Activated T-cell treated with anti-CD3 and anti-CD28 coated beads, Interleukin-2, amount 50 U/mL, for 72 hours (primary cell): ENCODE results near the gene CENPM. TPM values are rescaled to one million over a fixed set of nuclear protein-coding genes. Genes with fewer than 3 reads are reported as not detected.

Experiments used
- ATAC-seq, 2 donors: fragments of 150-1000 bp; cut with Tn5 transposase; replicated peaks in 1 of 2; 2 replicates each; pipeline ENCODE4 v1.10.0; 2021; ENCODE audit warnings: moderate library complexity in 2 of 2, mild to moderate bottlenecking in 1 of 2
- DNase-seq, 2 donors: peaks; one replicate each; pipeline ENCODE4 v3.0.0; 2021 to 2022; ENCODE audit warnings: mixed read lengths in 1 of 2
- H3K27ac Mint-ChIP-seq: one replicate; pipeline ENCODE4 v1.8.0; 2022; ENCODE audit warnings: mild to moderate bottlenecking, moderate library complexity, mixed read lengths
- H3K27me3 Mint-ChIP-seq: one replicate; pipeline ENCODE4 v1.8.0; 2022; ENCODE audit warnings: low read depth, mixed read lengths
- H3K36me3 Mint-ChIP-seq, 2 donors: one replicate each; pipeline ENCODE4 v1.8.0; 2022; ENCODE audit warnings: mixed read lengths in 2 of 2, mild to moderate bottlenecking in 1 of 2; ENCODE audit not compliant: insufficient read depth in 2 of 2
- H3K4me1 Mint-ChIP-seq: one replicate; pipeline ENCODE4 v1.8.0; 2022; ENCODE audit warnings: low read depth, mixed read lengths
- H3K4me3 Mint-ChIP-seq, 2 donors: one replicate each; pipeline ENCODE4 v1.8.0; 2022; ENCODE audit warnings: mild to moderate bottlenecking in 2 of 2, mixed read lengths in 2 of 2, moderate library complexity in 2 of 2
- H3K9me3 Mint-ChIP-seq, 2 donors: one replicate each; pipeline ENCODE4 v1.8.0; 2022; ENCODE audit warnings: mixed read lengths in 2 of 2
- total RNA-seq, 2 donors: library from RNA; stranded (reverse); gene quantifications; one replicate each; pipeline ENCODE4 v1.2.3, GENCODE V29; 2022

Gene CENPM
- total RNA-seq, 2 donors from 2014 or later, result 66.1 to 74.5 TPM

DNA sequence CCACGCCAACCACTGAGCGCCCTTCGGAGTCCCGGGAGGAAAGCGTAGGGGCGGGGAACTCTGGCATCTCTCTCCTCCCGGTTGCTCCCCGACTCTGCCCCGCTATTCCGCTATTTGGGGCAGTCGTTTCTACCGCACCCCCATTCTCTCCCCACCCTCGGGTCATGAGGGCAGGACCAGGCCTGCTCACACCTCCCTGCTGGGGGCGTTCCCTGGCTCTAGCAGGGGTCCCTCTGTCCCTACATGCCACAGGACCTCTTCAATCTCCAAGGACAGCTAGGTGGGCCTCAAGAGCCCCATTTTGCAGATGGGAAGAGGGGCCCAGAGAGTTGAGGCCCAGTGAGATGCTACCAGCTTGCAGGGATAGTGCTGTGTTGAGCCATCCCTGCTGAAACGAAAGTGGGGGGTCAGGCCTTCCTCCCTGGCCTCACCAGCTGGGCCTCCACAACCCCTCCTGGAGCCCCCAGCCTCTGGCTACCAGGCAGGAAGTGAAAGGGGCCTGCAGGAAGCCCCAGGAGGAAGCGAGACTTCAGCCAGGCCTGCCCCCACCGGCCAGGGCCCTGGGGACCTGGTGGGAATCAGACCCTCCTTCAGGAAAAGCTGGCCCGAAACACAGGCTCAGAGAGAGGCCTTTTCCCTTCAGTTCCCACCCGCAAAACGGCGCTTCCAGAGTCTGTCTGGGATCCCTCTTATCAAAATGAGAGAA, 26.5 kb downstream of the CENPM start:
- H3K27ac Mint-ChIP-seq, result peak overlapping the region; percentile 29
- ATAC-seq, result no peak
- peak overlapping the region; percentile 34 to 68 for H3K4me3 Mint-ChIP-seq
- no peaks in the 10 kb centered on the region for H3K9me3 Mint-ChIP-seq
- H3K27me3 Mint-ChIP-seq, result peaks cover 12% of the 10 kb centered on the region
- no peak for DNase-seq
- H3K4me1 Mint-ChIP-seq, result peaks cover 33% of the 10 kb centered on the region
- H3K36me3 Mint-ChIP-seq, result no peaks in the 10 kb centered on the region

- Mint-ChIP-seq H3K27ac (no peak overlapping the region), H3K4me1 (peaks cover 30% of the 10 kb centered on the region), H3K36me3 (no peaks in the 10 kb centered on the region), H3K27me3 (peaks cover 15% of the 10 kb centered on the region), H3K4me3 (peak overlapping the region; percentile 75 to 77), H3K9me3 (no peaks in the 10 kb centered on the region)
- DNase-seq (peak; percentile 42 to 54), ATAC-seq (peak; percentile 16 to 47)
Observed at GRCh38 chr22:41919357-41920224, 27.4 kb downstream of the CENPM start.

DNA sequence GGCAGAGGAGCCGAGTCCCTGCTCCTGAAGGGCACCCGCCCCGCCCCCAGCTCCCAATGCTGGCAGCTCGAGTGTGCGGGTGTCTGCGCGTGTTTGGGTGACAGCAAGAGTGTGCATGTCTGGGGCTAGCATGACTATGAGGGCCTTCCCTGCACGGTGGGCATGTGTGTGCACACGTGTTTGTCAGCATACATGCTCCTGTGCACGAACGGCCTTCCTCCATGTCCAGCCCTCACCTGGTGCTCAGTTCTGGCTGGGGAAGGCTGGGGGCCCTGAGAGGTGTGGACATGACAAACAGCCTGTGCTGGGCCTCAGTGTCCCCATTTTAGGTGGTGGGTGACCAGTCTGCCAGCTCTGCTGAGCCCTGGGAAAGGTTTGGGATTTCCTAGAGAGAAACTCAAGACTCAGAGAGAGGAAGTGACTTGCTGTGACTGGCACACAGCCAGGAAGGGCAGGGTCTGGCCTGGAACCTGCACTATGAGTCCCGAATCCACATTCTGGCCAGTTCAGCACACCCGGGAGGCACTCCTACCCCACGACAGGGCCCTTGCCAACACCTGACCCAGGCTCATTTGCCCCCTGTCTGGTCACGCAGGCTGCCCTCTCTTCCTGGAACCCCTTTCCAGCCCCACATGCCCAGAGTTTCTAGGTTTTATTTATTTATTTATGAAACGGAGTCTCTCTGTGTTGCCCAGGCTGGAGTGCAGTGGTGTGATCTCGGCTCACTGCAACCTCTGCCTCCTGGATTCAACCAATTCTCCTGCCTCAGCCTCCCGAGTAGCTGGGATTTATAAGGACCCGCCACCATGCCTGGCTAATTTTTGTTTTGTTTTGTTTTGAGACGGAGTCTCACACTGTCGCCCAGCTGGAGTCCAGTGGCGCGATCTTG, 28.8 kb downstream of the CENPM start:
- Mint-ChIP-seq H3K27ac (no peak overlapping the region), H3K27me3 (peaks cover 19% of the 10 kb centered on the region), H3K36me3 (no peaks in the 10 kb centered on the region), H3K4me1 (peaks cover 34% of the 10 kb centered on the region), H3K9me3 (no peaks in the 10 kb centered on the region), H3K4me3 (peak overlapping the region; percentile 39 to 75)
- ATAC-seq (no peak), DNase-seq (peak in 1 of 2 donors; percentile 37)

DNA sequence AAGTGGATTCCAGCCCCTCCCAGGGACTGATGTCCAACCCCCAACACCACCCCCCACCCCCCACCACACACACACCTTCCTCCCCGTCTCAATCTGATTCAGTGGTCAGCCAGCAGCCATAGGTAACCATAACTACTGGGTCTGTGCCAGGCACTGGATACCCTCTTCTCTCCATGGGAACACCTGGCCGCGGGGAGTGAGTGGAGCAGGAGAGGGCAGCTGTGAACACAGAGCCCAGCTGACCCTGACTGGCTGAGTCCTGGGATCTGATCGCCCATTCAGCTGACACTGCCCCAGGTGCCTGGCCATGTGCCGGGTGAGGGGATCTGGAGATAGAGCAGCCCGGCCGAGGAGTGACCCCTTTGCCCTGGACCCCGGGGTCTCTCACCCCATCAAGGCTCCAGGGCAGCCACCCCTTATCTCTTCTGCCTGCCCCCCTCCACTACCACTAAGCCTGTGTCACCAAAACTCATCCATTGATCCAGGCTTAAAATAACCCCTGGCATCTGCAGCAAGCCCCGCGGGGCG, 29.5 kb downstream of the CENPM start:
- H3K27me3 Mint-ChIP-seq, result peaks cover 26% of the 10 kb centered on the region
- DNase-seq (no peak), ATAC-seq (no peak)
- no peaks in the 10 kb centered on the region for H3K36me3 Mint-ChIP-seq
- H3K4me1 Mint-ChIP-seq, result peaks cover 42% of the 10 kb centered on the region
- no peak overlapping the region for H3K27ac Mint-ChIP-seq
- no peaks in the 10 kb centered on the region for H3K9me3 Mint-ChIP-seq
- no peak overlapping the region for H3K4me3 Mint-ChIP-seq

DNA sequence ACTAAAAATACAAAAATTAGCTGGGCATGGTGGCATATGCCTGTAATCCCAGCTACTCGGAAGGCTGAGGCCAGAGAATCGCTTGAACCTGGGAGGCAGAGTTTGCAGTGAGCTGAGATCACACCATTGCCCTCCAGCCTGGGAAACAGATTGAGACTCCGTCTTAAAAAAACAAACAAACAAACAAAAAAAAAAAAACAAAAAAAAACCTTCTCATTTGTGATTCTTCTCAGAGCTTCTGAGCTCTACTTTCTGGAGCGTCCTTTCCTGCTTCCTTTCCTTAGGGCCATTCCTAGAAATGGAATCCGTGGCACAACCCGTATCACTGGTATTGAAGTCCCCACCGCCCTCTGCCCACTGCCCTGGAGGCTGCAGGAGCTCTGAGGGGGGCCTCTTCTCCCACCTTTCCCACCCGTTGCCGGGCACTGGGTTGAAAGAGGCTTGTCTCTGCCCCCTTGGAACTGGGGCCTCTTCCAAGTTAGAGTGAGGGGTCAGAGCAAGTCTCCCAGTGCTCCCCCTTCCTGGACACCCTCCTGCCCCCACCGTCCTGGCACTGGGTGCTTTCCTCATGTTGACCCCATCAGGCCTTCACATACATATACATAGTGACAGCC, 30.1 kb downstream of the CENPM start:
- Mint-ChIP-seq H3K4me3 (no peak overlapping the region), H3K9me3 (no peaks in the 10 kb centered on the region), H3K36me3 (peaks cover 0 to under 1% of the 10 kb centered on the region in 2 donors), H3K4me1 (peaks cover 45% of the 10 kb centered on the region), H3K27ac (no peak overlapping the region), H3K27me3 (peaks cover 32% of the 10 kb centered on the region)
- no peak for ATAC-seq
- DNase-seq, result no peak

- Mint-ChIP-seq H3K36me3 (peaks cover 0 to 3% of the 10 kb centered on the region in 2 donors), H3K4me3 (peak overlapping the region; percentile 55 to 67), H3K4me1 (peaks cover 53% of the 10 kb centered on the region), H3K9me3 (no peaks in the 10 kb centered on the region), H3K27ac (no peak overlapping the region), H3K27me3 (peaks cover 40% of the 10 kb centered on the region)
- ATAC-seq (no peak), DNase-seq (no peak)
Observed at GRCh38 chr22:41915786-41916493, 31.0 kb downstream of the CENPM start.

- DNase-seq (peak; percentile 72 to 73), ATAC-seq (peak; percentile 56 to 65)
- Mint-ChIP-seq H3K4me3 (peak within 1 kb of the TSS; percentile 55 to 67), H3K36me3 (peaks cover 0 to 3% of the 10 kb centered on the region in 2 donors), H3K27ac (no peak within 1 kb of the TSS), H3K4me1 (peaks cover 50% of the 10 kb centered on the region), H3K9me3 (no peaks in the 10 kb centered on the region), H3K27me3 (peaks cover 40% of the 10 kb centered on the region)
Observed at GRCh38 chr22:41915035-41915785, 31.7 kb downstream of the CENPM start, which contains the start of gene SHISA8. TSS of gene SHISA8 (minus strand) at chr22:41915074. CDS start at chr22:41914667, 407 bp downstream.

DNA sequence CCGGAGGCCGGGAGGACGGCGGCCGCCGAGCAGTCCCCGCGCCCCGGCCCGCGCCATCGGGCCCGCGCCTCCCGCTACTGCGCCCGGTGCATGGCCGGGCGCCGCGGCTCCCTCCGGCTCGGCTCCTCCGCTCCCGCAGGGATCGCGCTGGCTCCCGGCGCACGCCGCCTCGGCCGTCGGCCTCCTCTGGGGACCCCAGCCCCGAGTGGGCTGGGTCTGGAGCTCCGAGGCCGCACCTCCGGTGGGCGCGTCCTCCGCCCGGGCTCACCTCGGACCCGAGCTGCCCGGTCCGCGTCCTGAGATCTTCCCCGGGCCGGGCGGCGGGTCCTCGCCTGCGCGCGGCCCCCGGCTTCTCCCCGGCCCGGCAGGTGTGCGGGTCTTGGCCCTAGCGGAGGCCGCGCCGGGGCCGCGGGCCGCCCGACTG, 32.3 kb downstream of the CENPM start:
- H3K27ac Mint-ChIP-seq, result no peak overlapping the region
- DNase-seq, result no peak
- peaks cover 48% of the 10 kb centered on the region for H3K4me1 Mint-ChIP-seq
- H3K36me3 Mint-ChIP-seq, result peaks cover 0 to 3% of the 10 kb centered on the region in 2 donors
- H3K27me3 Mint-ChIP-seq, result peaks cover 40% of the 10 kb centered on the region
- ATAC-seq, result peak; percentile 12 to 19
- no peaks in the 10 kb centered on the region for H3K9me3 Mint-ChIP-seq
- H3K4me3 Mint-ChIP-seq, result no peak overlapping the region

DNA sequence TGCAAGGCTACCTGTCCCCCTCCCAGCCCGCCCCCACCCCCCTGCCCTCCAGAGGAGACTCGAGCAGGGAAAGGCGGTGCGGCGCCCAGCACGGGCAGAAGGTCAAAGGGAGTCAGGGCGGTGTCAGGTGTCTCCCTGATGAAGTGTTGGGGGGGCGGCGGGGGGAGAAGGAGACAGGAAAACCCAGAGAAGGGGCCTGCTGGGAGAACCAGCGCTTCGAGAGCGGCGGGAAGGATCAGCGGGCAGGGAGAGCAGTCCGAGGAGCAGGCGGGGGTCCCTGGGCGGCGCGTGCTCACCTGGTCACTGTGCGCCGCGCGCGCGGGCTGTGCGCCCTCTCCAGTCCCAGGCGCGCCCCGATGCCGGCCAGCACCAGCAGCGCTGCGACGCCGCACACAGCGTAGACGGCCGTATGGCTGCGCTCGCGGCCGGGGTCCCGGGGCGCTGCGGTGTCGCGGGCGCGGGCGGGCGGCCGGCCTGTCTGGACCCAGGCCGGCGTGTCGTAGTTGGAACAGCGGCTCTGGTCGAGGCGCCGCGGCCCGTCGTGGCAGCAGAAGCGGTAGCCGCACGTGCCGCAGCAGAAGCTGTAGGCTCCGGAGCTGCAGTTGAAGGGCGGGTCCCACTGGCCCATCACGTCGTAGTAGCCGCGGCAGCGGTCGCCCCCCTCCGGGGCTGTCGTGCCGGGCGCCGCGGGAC, 33.0 kb downstream of the CENPM start:
- H3K27me3 Mint-ChIP-seq, result peaks cover 40% of the 10 kb centered on the region
- no peak for DNase-seq
- no peaks in the 10 kb centered on the region for H3K9me3 Mint-ChIP-seq
- no peak overlapping the region for H3K27ac Mint-ChIP-seq
- peaks cover 49% of the 10 kb centered on the region for H3K4me1 Mint-ChIP-seq
- peak; percentile 8 to 13 for ATAC-seq
- peaks cover 0 to 3% of the 10 kb centered on the region in 2 donors for H3K36me3 Mint-ChIP-seq
- H3K4me3 Mint-ChIP-seq, result peak overlapping the region in 1 of 2 donors; percentile 34

DNA sequence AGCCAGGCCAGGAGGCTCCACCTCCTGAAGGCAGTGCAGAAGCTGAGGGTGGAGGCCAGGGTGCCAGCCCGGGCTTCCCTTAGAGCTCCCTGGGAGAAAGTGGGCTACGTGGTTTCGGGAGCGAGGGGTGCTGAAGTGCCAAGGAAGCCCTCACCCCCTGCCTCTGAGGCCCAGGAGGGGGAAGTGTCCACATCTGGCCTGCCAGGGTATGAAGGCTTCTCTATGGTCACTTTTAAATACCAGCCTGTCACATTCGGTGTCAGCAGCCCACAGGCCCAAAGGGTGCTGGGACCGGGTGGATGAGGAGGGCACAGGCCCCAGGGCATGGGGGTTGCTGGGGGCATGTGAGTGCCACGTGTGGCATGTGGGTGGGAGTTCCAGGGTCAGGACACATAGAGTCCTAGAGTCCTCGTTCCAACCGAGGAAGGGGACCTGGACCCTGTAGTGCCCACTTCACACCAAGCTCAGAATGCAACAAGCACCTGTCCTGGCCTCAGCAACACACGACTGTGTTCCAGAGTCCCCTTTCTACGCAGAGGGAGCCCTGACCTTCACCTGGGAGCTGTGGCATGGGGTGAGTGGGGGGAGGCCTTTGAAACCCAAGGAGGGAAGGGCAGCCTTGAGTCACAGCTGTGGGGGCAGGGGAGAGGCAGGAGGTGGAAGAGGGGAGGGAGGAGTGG, 33.8 kb downstream of the CENPM start:
- peaks cover 40% of the 10 kb centered on the region for H3K27me3 Mint-ChIP-seq
- DNase-seq (no peak), ATAC-seq (no peak)
- H3K9me3 Mint-ChIP-seq, result no peaks in the 10 kb centered on the region
- peaks cover 47% of the 10 kb centered on the region for H3K4me1 Mint-ChIP-seq
- peak overlapping the region; percentile 25 to 74 for H3K4me3 Mint-ChIP-seq
- no peak overlapping the region for H3K27ac Mint-ChIP-seq
- H3K36me3 Mint-ChIP-seq, result peaks cover 0 to 3% of the 10 kb centered on the region in 2 donors
